Endodermal cell (in vitro differentiated cells): ENCODE measurements around the gene DGCR8. TPM values are rescaled to one million over a fixed set of nuclear protein-coding genes. Genes with fewer than 3 reads are reported as not detected.

ENCODE experiments used
- DNase-seq: peaks from one replicate; pipeline ENCODE4 v3.0.0-alpha.2; 2017
- H3K27ac ChIP-seq: 2 replicates; pipeline ENCODE4 v1.5.1; 2013; ENCODE audit warnings: mild to moderate bottlenecking, low read depth, low read length, moderate library complexity
- H3K27me3 ChIP-seq: 2 replicates; pipeline ENCODE4 v1.6.1; 2013; ENCODE audit warnings: mild to moderate bottlenecking, low read length, moderate library complexity; ENCODE audit not compliant: insufficient read depth, control insufficient read depth, poor library complexity, severe bottlenecking
- H3K36me3 ChIP-seq: 2 replicates; pipeline ENCODE4 v1.7.0; 2013; ENCODE audit warnings: mild to moderate bottlenecking, low read length, moderate library complexity; ENCODE audit not compliant: control insufficient read depth, insufficient read depth
- H3K4me1 ChIP-seq: one replicate; pipeline ENCODE4 v1.7.0; 2013; ENCODE audit warnings: low read length; ENCODE audit not compliant: control insufficient read depth, insufficient read depth
- H3K4me3 ChIP-seq: 2 replicates; pipeline ENCODE4 v1.5.1; 2013; ENCODE audit warnings: mild to moderate bottlenecking, low read length, moderate library complexity
- H3K9ac ChIP-seq: 2 replicates; pipeline ENCODE4 v1.6.1; 2013; ENCODE audit warnings: mild to moderate bottlenecking, low read length, moderate library complexity; ENCODE audit not compliant: poor library complexity, severe bottlenecking; ENCODE audit errors: extremely low read depth
- H3K9me3 ChIP-seq: 2 replicates; pipeline ENCODE4 v1.6.1; 2013; ENCODE audit warnings: mild to moderate bottlenecking, low read length, moderate library complexity; ENCODE audit not compliant: control insufficient read depth
- H3K27ac Mint-ChIP-seq: 2 replicates; pipeline ENCODE4 v1.8.0; 2020; ENCODE audit warnings: mixed read lengths
- H3K27me3 Mint-ChIP-seq: 2 replicates; pipeline ENCODE4 v1.8.0; 2021; ENCODE audit warnings: mild to moderate bottlenecking, mixed read lengths; ENCODE audit not compliant: insufficient read depth
- H3K36me3 Mint-ChIP-seq: 2 replicates; pipeline ENCODE4 v1.8.0; 2020; ENCODE audit warnings: low read depth, mixed read lengths
- H3K4me1 Mint-ChIP-seq: 2 replicates; pipeline ENCODE4 v1.8.0; 2020; ENCODE audit warnings: mixed read lengths
- H3K4me3 Mint-ChIP-seq: 2 replicates; pipeline ENCODE4 v1.8.0; 2020; ENCODE audit warnings: mild to moderate bottlenecking, moderate library complexity, mixed read lengths
- H3K9me3 Mint-ChIP-seq: 2 replicates; pipeline ENCODE4 v1.8.0; 2020; ENCODE audit warnings: mild to moderate bottlenecking, mixed read lengths
- CTCF ChIP-seq: fragments of 200-600 bp; sonication (generic); conservative IDR thresholded peaks from 2 replicates; pipeline ENCODE4 v1.5.0; 2021; ENCODE audit warnings: antibody characterized with exemption, mild to moderate bottlenecking
- WGBS, 2 experiments: methylation state at CpG; one replicate each; pipeline versions ENCODE4 v1.1.5 to v1.1.7; 2013; ENCODE audit warnings: missing lambda C conversion rate in 2 of 2, mixed read lengths in 1 of 2; ENCODE audit not compliant: insufficient coverage in 1 of 2, insufficient read length in 1 of 2; 5-methylcytosine and 5-hydroxymethylcytosine counted together
- total RNA-seq, 2 donors: library from RNA; stranded (reverse); fragmentation: NEBNext Ultra II Directional in 1 of 2; extraction: Animal tissue kit (Norgen Biotek cat#: 25700) in 1 of 2; gene quantifications; 2 replicates in 1 of 2; 3 replicates in 1 of 2; pipeline ENCODE4 v1.2.1, GENCODE V29; 2021

DGCR8 gene
- total RNA-seq, 2 donors from 2014 or later: 61.3 to 76.1 TPM

GRCh38 chr22:20152464-20152890, 72.4 kb downstream of the DGCR8 start:
- Mint-ChIP-seq H3K9me3 (no peaks in the 10 kb centered on the region), H3K27me3 (no peaks in the 10 kb centered on the region), H3K4me3 (no peak overlapping the region), H3K4me1 (no peaks in the 10 kb centered on the region), H3K36me3 (no peaks in the 10 kb centered on the region), H3K27ac (no peak overlapping the region)
- no peak overlapping the region for H3K9ac ChIP-seq
- no peak for TF ChIP-seq CTCF
- WGBS, 2 experiments: 90 to 92% methylated on average over 14 of the region's 14 CpGs
- no peaks in the 10 kb centered on the region for H3K4me1 ChIP-seq
- no peak overlapping the region for H3K27ac ChIP-seq
- no peak overlapping the region for H3K4me3 ChIP-seq
- no peaks in the 10 kb centered on the region for H3K27me3 ChIP-seq
- DNase-seq: no peak
- H3K9me3 ChIP-seq: no peaks in the 10 kb centered on the region
- H3K36me3 ChIP-seq: no peaks in the 10 kb centered on the region

- Mint-ChIP-seq H3K9me3 (no peaks in the 10 kb centered on the region), H3K4me1 (peaks cover under 1% of the 10 kb centered on the region), H3K27ac (no peak overlapping the region), H3K27me3 (no peaks in the 10 kb centered on the region), H3K36me3 (no peaks in the 10 kb centered on the region), H3K4me3 (no peak overlapping the region)
- WGBS, 2 experiments: 82 to 86% methylated on average over 13 to 16 of the region's 16 CpGs
- Histone ChIP-seq H3K9ac (no peak overlapping the region), H3K36me3 (no peaks in the 10 kb centered on the region), H3K27ac (peak overlapping the region; percentile 44), H3K27me3 (no peaks in the 10 kb centered on the region), H3K9me3 (no peaks in the 10 kb centered on the region), H3K4me3 (no peak overlapping the region), H3K4me1 (no peaks in the 10 kb centered on the region)
- TF ChIP-seq CTCF: peak; percentile 60
- DNase-seq: peak; percentile 71
Measured at GRCh38 chr22:20153945-20154344, 73.9 kb downstream of the DGCR8 start.

GRCh38 chr22:20154602-20155187, 74.7 kb downstream of the DGCR8 start:
- peak overlapping the region; percentile 17 for H3K27ac ChIP-seq
- no peaks in the 10 kb centered on the region for H3K9me3 Mint-ChIP-seq
- H3K9ac ChIP-seq: no peak overlapping the region
- H3K27ac Mint-ChIP-seq: no peak overlapping the region
- 84 to 93% methylated on average over 8 to 14 of the region's 14 CpGs for WGBS, 2 experiments
- H3K4me1 ChIP-seq: no peaks in the 10 kb centered on the region
- no peak overlapping the region for H3K4me3 ChIP-seq
- DNase-seq: peak; percentile 66
- no peaks in the 10 kb centered on the region for H3K9me3 ChIP-seq
- peak; percentile 40 for TF ChIP-seq CTCF
- H3K36me3 Mint-ChIP-seq: no peaks in the 10 kb centered on the region
- H3K27me3 Mint-ChIP-seq: no peaks in the 10 kb centered on the region
- no peaks in the 10 kb centered on the region for H3K27me3 ChIP-seq
- H3K36me3 ChIP-seq: no peaks in the 10 kb centered on the region
- H3K4me3 Mint-ChIP-seq: no peak overlapping the region
- H3K4me1 Mint-ChIP-seq: peaks cover 2% of the 10 kb centered on the region
